Natural killer cell (primary cell): Measurements from ENCODE around the gene ZNF813. TPM values are rescaled to one million over a fixed set of nuclear protein-coding genes. Genes with fewer than 3 reads are reported as not detected.
"Not testable (repeated sequence)": the region's sequence is repeated elsewhere in the genome, so short reads cannot be mapped to it uniquely, and the experiment has no call there.

Source experiments
- ATAC-seq, 3 donors: fragments of 150-1000 bp in 2 of 3; fragments of 200-7000 bp in 1 of 3; cut with Tn5 transposase; 1 replicate in 1 of 3; 2 replicates in 2 of 3; pipeline ENCODE4 v1.10.0; 2021; ENCODE audit warnings: mild to moderate bottlenecking in 2 of 3, moderate library complexity in 2 of 3
- DNase-seq, 2 donors: peaks; one replicate each; pipeline versions ENCODE4 v3.0.0 to v3.0.0-alpha.2; 2013 to 2021; ENCODE audit warnings: mixed read lengths in 1 of 2
- H3K27ac ChIP-seq: one replicate; pipeline ENCODE4 v1.5.1; 2013; ENCODE audit warnings: mild to moderate bottlenecking, low read length
- H3K27me3 ChIP-seq: one replicate; pipeline ENCODE4 v1.6.1; 2013; ENCODE audit warnings: low read length; ENCODE audit not compliant: control insufficient read depth, insufficient read depth
- H3K36me3 ChIP-seq: one replicate; pipeline ENCODE4 v1.6.1; 2013; ENCODE audit warnings: low read length; ENCODE audit not compliant: control insufficient read depth, insufficient read depth
- H3K4me1 ChIP-seq: one replicate; pipeline ENCODE4 v1.6.1; 2013; ENCODE audit warnings: low read length; ENCODE audit not compliant: control insufficient read depth, insufficient read depth
- H3K4me3 ChIP-seq: one replicate; pipeline ENCODE4 v1.5.1; 2013; ENCODE audit warnings: low read length
- H3K9me3 ChIP-seq: one replicate; pipeline ENCODE4 v1.6.1; 2013; ENCODE audit warnings: low read length; ENCODE audit not compliant: control insufficient read depth, insufficient read depth
- H3K27ac Mint-ChIP-seq, 2 donors: one replicate each; pipeline ENCODE4 v1.8.0; 2022; ENCODE audit warnings: mild to moderate bottlenecking in 2 of 2, mixed read lengths in 2 of 2, moderate library complexity in 1 of 2
- H3K27me3 Mint-ChIP-seq, 2 donors: one replicate each; pipeline ENCODE4 v1.8.0; 2022; ENCODE audit warnings: low read depth in 2 of 2, mixed read lengths in 2 of 2
- H3K36me3 Mint-ChIP-seq: one replicate; pipeline ENCODE4 v1.8.0; 2022; ENCODE audit warnings: mixed read lengths
- H3K4me1 Mint-ChIP-seq, 2 donors: one replicate each; pipeline ENCODE4 v1.8.0; 2022; ENCODE audit warnings: mixed read lengths in 2 of 2
- H3K4me3 Mint-ChIP-seq: one replicate; pipeline ENCODE4 v1.8.0; 2022; ENCODE audit warnings: mild to moderate bottlenecking, moderate library complexity, mixed read lengths
- H3K9me3 Mint-ChIP-seq, 2 donors: one replicate each; pipeline ENCODE4 v1.8.0; 2022; ENCODE audit warnings: mixed read lengths in 2 of 2
- CTCF ChIP-seq: fragments of 200-600 bp; IDR thresholded peaks from one replicate; pipeline ENCODE4 v1.8.0; 2022; ENCODE audit warnings: antibody characterized with exemption
- WGBS: methylation state at CpG from one replicate; pipeline ENCODE4 v1.1.7; 2013; ENCODE audit warnings: missing lambda C conversion rate; ENCODE audit not compliant: insufficient coverage; 5-methylcytosine and 5-hydroxymethylcytosine counted together
- intact Hi-C: fragments of 100-400 bp; cut with micrococcal nuclease; formaldehyde crosslinking; loops from one replicate; pipeline ENCODE4 v1.14.2; 2022
- total RNA-seq, 4 donors: library from RNA; stranded (reverse); fragments of 120-200 nt in 1 of 4; gene quantifications; one replicate each; pipeline versions ENCODE4 v1.2.3 to v1.2.4, GENCODE V29; 2013 to 2022

The ZNF813 gene
- 1 to 10 TPM; 2.5 to 5.0 (median 3.1) TPM for total RNA-seq
- 10.3 TPM for total RNA-seq (2013)

- no peak for TF ChIP-seq CTCF
- peak within 1 kb of the TSS; percentile 88 for H3K4me3 Mint-ChIP-seq
- H3K9me3 Mint-ChIP-seq, result peaks cover 6% of the 10 kb centered on the region in 2 donors
- peak; percentile 92 to 96 for DNase-seq
- H3K36me3 Mint-ChIP-seq, result peaks cover 13% of the 10 kb centered on the region
- Histone ChIP-seq H3K4me3 (peak within 1 kb of the TSS; percentile 63), H3K4me1 (peaks cover 14% of the 10 kb centered on the region), H3K9me3 (peaks cover 10% of the 10 kb centered on the region), H3K27ac (peak within 1 kb of the TSS; percentile 57), H3K36me3 (no peaks in the 10 kb centered on the region), H3K27me3 (no peaks in the 10 kb centered on the region)
- H3K27me3 Mint-ChIP-seq, result peaks cover 13 to 17% of the 10 kb centered on the region in 2 donors
- intact Hi-C loops, result loop anchor here (2.0 to 10.0 kb wide), 2 partner anchors 37 to 273 kb away; partner anchors contain the start of genes ZNF665 and ZNF761
- peak; percentile 97 to 99 (median 98) for ATAC-seq
- H3K4me1 Mint-ChIP-seq, result peaks cover 32 to 33% of the 10 kb centered on the region in 2 donors
- WGBS, result under 1% methylated on average over 54 of the region's 55 CpGs
- H3K27ac Mint-ChIP-seq, result peak within 1 kb of the TSS; percentile 79 to 87
These were observed at the start of gene ZNF813 for GRCh38 chr19:53467485-53468262. ZNF813 (plus strand) TSS chr19:53467733; CDS start chr19:53483823, 16,090 bp downstream.

DNA sequence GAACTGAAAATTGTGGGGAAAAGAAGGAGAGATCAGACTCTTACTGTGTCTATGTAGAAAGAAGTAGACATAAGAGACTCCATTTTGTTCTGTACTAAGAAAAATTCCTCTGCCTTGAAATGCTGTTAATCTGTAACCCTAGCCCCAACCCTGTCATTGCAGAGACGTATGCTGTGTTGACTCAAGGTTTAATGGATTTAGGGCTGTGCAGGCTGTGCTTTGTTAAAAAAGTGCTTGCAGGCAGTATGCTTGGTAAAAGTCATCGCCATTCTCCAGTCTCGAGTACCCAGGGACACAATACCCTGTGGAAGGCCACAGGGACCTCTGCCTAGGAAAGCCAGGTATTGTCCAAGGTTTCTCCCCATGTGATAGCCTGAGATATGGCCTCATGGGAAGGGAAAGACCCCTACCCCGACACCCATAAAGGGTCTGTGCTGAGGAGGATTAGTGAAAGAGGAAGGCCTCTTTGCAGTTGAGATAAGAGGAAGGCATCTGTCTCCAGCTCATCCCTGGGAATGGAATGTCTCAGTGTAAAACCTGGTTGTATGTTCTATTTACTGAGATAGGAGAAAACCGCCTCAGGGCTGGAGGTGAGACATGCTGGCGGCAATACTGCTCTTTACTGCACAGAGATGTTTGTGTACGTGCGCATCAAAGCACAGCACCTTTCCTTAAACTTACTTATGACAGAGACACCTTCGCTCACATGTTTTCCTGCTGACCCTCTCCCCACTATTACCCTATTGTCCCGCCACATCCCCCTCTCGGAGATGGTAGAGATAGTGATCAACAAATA is 46.8 kb upstream of the ZNF813 start:
- ATAC-seq, intact Hi-C loops, H3K4me3 ChIP-seq, DNase-seq, H3K4me1 ChIP-seq, H3K9me3 Mint-ChIP-seq, H3K27ac ChIP-seq, H3K4me1 Mint-ChIP-seq, H3K27me3 Mint-ChIP-seq, H3K27me3 ChIP-seq, H3K36me3 ChIP-seq, H3K4me3 Mint-ChIP-seq, H3K27ac Mint-ChIP-seq: not testable (repeated sequence)
- peaks cover 23% of the 10 kb centered on the region for H3K9me3 ChIP-seq
- WGBS, result 86% methylated on average over 11 of the region's 11 CpGs
- H3K36me3 Mint-ChIP-seq, result peaks cover 12% of the 10 kb centered on the region

DNA sequence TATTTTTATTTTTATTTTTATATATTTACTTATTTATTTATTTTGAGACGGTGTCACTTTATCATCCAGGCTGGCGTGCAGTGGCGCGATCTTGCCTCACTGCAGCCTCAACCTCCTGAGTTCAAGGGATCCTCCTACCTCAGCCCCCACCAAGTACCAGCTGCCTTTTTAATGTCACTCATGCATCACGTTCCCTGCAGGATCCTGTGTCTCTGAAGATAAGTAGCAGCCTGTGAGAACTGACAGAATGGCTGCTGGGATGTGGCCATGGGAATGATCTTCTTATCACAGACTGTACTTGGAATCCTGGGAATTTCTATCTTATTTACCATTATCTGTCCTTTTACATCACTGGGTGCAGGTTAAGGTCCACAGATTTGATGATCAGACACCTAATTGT is 45.0 kb upstream of the ZNF813 start:
- intact Hi-C loops, result no loop called here
- Histone ChIP-seq H3K4me1 (no peaks in the 10 kb centered on the region), H3K9me3 (peaks cover 16% of the 10 kb centered on the region), H3K36me3 (no peaks in the 10 kb centered on the region), H3K27me3 (no peaks in the 10 kb centered on the region), H3K27ac (no peak overlapping the region), H3K4me3 (no peak overlapping the region)
- ATAC-seq, result no peak
- DNase-seq, result no peak
- Mint-ChIP-seq H3K36me3 (peaks cover 3% of the 10 kb centered on the region), H3K9me3 (peaks cover 0 to 3% of the 10 kb centered on the region in 2 donors), H3K4me1 (no peaks in the 10 kb centered on the region), H3K4me3 (no peak overlapping the region), H3K27ac (no peak overlapping the region), H3K27me3 (no peaks in the 10 kb centered on the region)
- WGBS, result 100% methylated on average over 5 of the region's 5 CpGs
- TF ChIP-seq CTCF, result no peak

DNA sequence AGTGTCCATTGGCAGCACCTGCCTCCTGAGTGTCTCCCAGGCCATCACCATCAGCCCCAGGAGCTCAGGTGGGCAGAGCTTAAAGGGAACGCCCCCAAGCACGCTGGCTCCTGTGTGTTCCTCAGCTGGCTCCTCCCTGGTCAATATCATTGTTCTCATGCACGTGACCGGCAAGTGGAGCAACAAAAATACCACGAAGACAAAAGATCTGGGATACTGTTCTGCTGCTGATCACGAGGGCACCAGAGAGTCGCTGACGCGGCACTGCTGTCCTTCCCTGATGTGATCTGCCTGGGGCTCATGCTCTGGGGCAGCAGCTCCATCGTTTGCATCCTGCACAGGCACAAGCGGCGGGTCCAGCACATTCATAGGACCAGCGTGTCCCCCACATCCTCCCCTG is 44.5 kb upstream of the ZNF813 start:
- H3K27me3 Mint-ChIP-seq, H3K27ac Mint-ChIP-seq, H3K4me3 ChIP-seq, intact Hi-C loops, H3K27me3 ChIP-seq, H3K4me3 Mint-ChIP-seq, ATAC-seq, H3K4me1 ChIP-seq, H3K4me1 Mint-ChIP-seq, H3K9me3 Mint-ChIP-seq, H3K36me3 Mint-ChIP-seq, H3K36me3 ChIP-seq, DNase-seq, H3K27ac ChIP-seq: not testable (repeated sequence)
- H3K9me3 ChIP-seq, result peaks cover 11% of the 10 kb centered on the region
- 86% methylated on average over 9 of the region's 13 CpGs for WGBS

DNA sequence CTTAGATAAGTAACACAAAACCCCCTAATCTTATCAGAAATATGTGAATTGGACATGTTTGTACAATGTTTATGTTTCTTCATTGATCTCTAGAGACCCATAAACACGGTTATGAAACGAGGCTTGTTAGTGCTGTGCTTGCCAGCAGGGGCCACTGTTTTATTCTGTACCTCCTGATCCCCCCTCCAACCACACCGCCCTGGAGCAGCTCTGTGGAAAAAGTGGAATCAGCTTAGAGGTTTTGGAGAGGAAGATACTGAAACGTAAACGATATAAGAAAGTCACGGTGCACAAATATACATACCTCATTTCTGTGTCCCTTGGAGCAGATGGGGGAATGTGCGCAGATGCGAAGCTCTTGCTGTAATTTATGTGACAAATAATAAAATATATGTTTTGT is 43.9 kb upstream of the ZNF813 start:
- not testable (repeated sequence) for H3K4me1 ChIP-seq, H3K27ac Mint-ChIP-seq, H3K4me1 Mint-ChIP-seq, H3K4me3 Mint-ChIP-seq, DNase-seq, H3K9me3 ChIP-seq, H3K9me3 Mint-ChIP-seq, H3K36me3 ChIP-seq, H3K27me3 Mint-ChIP-seq, H3K4me3 ChIP-seq, H3K27me3 ChIP-seq, H3K27ac ChIP-seq, H3K36me3 Mint-ChIP-seq
- peak in 1 of 3 donors; percentile 40 for ATAC-seq
- intact Hi-C loops, result loop anchor here (2.0 kb wide), 2 partner anchors 29 to 89 kb away; partner anchors contain the start of gene ZNF765
- WGBS, result 89% methylated on average over 4 of the region's 8 CpGs
